GM19240 (cell line): Measurements from ENCODE around the gene NEB.
"Not testable (repeated sequence)": the region's sequence is repeated elsewhere in the genome, so short reads cannot be mapped to it uniquely, and the experiment has no call there.

Experiments
- DNase-seq: peaks from one replicate; pipeline ENCODE4 v3.0.0; 2011; ENCODE audit warnings: low spot score; ENCODE audit not compliant: insufficient read length

Gene NEB

DNA sequence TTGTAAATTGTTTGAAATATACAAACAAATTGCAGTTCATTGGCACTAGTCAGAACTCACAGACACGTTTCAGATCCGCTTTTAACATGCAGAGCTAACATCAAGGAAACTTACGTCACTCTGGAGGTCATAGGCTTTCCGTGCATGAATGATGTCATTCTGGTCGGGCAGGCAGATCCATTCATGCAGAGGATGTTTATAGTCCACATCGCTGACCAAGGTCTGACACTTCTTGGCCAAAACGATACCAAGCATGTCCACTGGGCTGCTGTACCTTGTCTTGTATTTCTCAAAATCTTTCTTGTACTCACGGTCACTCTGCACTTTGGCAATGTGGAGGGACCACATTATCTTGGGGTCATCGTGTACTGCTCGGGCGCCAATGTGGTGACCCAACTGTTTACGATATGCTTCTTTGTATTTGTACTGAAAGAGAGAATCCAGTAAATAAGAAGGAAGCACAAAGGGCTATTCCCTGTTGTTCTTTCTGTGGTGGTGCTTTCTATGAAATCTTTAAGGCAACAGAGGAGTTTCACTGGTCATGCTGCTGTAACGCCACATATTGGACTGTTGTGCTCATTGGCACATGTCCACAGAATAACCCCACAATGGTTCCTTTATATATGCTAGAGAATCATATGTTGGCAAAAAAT is 114.8 kb downstream of the NEB start:
- no peak for DNase-seq

DNA sequence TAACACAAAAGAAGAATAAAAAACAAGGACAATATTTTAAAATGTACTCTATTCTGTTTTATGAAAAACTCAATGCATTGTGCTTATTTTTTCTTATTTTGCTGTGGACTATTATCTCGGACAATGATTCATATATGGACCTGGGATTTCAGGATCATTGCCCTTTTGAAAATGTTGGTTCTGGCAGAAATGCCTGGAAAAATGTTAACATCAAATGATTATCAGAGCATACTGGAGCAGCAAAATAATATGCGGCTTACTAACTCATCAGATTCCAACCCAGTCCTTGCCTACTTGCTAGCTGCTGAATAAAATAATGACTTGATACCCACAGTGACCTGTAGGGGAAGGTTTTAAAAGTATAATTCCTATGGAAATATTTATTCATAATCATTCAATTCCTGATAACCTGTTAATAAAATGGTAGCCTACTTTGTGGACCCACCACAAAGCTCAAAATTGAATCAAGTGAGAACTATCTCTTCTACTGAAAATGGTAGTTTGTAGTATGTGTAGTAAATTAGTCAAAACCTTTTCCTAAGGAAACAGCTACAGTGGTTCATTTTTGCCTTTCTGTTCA is 117.4 kb downstream of the NEB start:
- DNase-seq, result no peak

DNA sequence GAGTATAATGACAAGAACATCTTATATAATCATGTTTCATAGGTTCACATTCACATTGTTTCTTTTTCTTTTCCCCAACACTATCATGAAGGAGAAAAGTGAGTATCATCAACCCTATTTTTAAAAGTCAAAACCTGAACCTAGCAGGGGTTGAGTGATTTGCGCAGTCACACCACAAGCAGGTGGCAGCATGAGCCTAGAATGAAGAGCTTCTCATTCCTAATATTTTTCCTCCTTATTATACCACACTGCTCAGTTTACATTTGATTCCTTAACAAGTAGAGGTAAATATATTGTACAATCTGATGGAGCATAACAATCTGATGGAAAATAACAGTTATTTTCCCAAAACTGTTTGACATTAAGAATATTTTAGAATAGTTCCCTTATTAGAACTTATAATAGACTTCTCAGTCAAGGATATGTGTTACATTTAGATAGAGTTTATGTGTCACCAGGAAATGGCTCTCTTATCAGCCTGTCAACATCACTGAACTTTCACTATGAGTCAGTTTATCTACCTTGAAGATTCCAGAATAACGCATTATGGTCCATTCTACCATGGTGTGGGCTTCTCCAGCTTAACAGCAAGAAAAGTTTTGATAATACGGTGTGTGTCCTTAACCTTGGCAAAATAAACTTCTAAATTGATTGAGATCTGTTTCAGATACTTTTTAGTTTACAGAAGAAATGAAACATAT is 119.5 kb downstream of the NEB start:
- DNase-seq, result no peak

DNA sequence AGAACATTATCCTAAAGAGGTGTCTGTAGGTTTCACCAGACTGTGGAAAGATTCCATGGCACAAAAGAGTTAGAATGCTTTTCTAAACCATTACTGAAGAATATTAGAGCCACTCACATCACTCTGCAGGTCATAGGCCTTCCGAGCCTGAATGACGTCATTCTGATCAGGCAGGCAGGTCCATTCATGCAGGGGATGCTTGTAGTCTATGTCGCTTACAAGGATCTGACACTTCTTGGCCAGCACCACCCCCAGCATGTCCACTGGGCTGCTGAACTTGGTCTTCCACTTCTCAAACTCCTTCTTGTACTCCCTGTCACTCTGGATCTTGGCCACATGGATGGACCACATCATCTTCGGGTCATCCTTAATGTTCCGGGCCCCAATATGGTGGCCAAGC is 120.1 kb downstream of the NEB start:
- DNase-seq, result no peak

DNA sequence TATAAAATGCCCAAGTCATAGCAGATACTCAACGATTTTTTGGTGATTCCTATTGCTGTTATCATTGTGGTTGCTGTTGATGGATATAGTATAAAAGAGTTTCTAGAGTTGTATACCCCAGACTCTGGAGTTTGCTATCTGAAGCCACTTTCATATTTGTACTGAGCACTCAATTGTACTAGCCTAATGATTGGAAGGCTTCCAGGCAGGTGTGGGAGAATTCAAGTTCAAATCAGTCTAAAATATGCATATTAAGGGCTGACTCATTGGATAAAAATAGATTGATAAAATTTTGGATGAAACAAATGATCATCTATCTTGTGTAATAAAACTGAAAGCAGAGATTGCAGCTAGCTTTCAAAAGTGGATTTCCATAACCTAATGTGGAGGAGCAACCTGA is 122.9 kb downstream of the NEB start:
- no peak for DNase-seq

DNA sequence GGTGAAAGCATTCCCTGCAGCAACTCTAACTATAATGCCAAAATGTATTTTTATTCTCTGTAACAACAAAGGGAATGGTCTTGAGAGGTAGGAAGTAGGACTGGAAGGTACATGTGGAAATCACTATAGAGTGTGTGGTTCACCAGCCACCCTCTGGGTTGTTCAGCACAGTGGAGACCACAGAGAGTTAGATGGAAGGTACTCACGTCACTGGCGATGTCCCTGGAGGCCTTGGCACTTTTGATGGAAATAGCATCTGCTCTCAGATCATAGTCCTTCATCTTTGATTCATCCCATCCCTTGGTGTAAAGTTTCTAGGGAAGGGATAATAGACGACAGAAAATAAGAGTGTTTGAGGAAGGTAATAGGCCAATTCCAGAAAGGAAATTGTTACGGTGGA is 124.0 kb downstream of the NEB start:
- no peak for DNase-seq

DNA sequence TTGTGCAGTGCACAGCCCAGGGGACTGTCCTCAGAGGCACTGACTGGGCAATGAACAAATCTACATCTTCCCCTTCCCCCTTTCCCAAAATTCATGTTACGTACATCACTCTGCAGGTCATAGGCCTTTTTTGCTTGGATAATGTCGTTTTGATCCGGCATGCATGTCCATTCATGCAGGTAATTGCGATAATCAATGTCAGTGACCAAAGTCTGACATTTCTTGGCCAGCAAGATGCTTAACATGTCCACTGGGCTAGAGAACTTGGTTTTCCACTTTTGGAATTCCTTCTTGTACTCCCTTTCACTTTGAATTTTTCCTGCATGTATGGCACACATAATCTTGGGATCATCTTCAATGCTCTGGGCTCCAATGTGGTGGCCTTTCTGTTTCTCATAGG is 124.6 kb downstream of the NEB start:
- no peak for DNase-seq

DNA sequence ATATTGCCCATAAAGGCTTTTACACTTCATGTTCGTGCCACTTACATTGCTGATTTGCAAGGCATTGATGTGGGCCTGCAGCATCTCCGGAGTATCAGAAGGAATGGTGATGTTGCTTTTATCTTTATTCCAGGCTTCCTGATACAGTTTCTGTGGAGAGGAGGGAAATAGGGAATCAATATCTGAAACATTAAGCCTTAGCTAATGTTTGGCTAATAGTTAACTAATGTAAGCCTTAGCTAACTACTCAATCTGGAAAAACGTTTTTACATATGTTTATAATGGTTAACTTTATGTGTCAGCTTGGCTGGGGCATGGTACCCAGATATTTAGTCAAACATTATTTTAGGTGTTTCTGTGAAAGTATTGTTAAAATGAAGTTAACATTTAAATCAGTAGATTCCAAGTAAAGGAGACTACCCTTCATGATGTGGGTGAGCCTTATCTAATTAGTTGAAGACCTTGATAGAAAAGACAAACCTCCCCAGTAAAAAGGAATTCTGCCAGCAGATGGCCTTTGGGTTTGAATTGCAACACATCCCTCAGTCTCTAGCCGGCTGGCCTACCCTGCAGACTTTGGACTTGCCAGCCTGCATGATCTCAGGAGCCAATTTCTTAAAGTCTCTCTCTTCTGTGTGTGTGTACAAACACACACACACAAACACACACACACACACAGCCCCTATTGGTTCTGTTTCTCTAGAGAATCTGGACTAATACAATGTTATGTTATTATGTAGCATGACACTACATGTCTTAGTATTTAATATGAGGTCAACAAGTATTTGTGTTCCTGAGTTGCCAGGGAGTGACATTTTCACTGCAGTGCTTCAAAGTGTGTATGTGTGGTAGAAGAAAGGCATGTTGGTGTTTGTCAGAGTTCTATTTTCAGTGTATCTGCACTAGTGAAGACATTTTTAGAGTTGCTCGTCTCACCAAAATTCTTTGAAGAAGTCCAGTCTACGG is 126.5 kb downstream of the NEB start:
- DNase-seq, result not testable (repeated sequence)

DNA sequence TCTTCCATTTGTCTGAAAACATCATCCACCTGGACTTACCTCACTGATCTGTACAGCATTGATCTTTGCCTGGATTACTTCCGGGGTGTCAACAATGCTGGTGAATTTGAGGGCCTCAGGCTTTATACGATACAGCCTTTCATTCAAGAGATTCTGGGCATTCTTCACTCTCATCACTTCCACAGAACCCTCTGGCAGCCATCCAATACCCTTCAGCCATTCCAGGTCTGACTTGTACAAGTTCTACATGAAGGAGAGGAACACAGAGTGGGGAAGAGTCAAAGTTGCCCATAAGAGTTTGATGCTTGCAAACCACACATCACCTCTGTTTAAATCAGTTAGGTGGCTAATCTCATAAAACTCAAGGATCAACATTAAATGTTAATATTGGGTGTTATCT is 130.7 kb downstream of the NEB start:
- not testable (repeated sequence) for DNase-seq

DNA sequence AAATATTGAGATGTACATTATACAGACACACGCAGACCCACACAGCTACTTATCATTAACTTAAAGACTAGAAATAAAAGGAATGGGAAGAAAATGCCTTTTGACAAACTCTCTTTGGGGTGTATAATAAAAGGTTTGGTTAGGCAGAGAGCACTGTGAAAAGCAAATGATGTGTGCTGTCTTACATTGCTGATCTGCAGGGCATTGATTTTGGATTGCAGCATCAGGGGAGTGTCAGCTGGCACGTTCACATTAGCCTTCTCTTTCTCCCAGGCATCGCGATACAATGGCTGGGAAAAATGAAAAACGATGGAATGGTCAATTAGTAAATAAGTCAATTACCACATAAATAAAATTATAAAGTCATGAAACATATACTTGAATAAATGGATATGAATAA is 131.9 kb downstream of the NEB start:
- DNase-seq, result not testable (repeated sequence)

DNA sequence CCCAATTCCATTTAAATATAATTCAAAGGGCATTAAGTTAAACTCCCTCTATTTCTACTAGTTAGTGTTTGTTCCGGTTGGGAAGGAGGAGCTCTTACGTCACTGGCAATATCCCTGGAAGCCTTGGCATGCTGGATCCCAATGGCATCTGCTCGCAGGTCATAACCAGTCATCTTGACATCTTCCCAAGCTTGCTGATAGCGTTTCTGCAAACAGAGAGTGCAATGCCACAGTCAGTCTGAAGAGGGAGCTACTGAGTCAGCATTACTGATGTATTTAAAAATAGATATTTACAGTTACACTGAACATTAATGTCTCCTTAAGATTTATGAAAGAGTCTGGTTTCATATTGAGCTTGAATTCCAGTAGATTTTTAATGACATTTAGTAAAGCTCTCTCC is 132.5 kb downstream of the NEB start:
- DNase-seq, result not testable (repeated sequence)

DNA sequence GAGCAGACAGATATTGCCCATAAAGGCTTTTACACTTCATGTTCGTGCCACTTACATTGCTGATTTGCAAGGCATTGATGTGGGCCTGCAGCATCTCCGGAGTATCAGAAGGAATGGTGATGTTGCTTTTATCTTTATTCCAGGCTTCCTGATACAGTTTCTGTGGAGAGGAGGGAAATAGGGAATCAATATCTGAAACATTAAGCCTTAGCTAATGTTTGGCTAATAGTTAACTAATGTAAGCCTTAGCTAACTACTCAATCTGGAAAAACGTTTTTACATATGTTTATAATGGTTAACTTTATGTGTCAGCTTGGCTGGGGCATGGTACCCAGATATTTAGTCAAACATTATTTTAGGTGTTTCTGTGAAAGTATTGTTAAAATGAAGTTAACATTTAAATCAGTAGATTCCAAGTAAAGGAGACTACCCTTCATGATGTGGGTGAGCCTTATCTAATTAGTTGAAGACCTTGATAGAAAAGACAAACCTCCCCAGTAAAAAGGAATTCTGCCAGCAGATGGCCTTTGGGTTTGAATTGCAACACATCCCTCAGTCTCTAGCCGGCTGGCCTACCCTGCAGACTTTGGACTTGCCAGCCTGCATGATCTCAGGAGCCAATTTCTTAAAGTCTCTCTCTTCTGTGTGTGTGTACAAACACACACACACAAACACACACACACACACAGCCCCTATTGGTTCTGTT is 137.2 kb downstream of the NEB start:
- DNase-seq, result not testable (repeated sequence)

DNA sequence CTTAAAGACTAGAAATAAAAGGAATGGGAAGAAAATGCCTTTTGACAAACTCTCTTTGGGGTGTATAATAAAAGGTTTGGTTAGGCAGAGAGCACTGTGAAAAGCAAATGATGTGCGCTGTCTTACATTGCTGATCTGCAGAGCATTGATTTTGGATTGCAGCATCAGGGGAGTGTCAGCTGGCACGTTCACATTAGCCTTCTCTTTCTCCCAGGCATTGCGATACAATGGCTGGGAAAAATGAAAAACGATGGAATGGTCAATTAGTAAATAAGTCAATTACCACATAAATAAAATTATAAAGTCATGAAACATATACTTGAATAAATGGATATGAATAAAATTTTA is 142.4 kb downstream of the NEB start:
- DNase-seq, result not testable (repeated sequence)

DNA sequence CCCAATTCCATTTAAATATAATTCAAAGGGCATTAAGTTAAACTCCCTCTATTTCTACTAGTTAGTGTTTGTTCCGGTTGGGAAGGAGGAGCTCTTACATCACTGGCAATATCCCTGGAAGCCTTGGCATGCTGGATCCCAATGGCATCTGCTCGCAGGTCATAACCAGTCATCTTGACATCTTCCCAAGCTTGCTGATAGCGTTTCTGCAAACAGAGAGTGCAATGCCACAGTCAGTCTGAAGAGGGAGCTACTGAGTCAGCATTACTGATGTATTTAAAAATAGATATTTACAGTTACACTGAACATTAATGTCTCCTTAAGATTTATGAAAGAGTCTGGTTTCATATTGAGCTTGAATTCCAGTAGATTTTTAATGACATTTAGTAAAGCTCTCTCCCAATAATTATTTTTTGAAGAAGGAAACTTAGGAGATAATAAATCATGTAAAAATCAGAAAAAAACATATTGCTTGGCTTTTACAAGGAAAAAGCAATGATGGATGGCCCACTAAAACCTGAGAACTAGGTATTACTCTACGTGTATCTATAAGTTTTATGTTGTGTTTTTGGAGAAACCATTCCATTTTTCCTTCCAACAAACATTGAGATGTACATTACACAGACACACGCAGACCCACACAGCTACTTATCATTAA is 142.9 kb downstream of the NEB start:
- not testable (repeated sequence) for DNase-seq

DNA sequence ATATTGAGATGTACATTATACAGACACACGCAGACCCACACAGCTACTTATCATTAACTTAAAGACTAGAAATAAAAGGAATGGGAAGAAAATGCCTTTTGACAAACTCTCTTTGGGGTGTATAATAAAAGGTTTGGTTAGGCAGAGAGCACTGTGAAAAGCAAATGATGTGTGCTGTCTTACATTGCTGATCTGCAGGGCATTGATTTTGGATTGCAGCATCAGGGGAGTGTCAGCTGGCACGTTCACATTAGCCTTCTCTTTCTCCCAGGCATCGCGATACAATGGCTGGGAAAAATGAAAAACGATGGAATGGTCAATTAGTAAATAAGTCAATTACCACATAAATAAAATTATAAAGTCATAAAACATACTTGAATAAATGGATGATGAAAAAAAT is 153.0 kb downstream of the NEB start:
- DNase-seq, result not testable (repeated sequence)

DNA sequence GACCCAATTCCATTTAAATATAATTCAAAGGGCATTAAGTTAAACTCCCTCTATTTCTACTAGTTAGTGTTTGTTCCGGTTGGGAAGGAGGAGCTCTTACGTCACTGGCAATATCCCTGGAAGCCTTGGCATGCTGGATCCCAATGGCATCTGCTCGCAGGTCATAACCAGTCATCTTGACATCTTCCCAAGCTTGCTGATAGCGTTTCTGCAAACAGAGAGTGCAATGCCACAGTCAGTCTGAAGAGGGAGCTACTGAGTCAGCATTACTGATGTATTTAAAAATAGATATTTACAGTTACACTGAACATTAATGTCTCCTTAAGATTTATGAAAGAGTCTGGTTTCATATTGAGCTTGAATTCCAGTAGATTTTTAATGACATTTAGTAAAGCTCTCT is 153.6 kb downstream of the NEB start:
- DNase-seq, result not testable (repeated sequence)

DNA sequence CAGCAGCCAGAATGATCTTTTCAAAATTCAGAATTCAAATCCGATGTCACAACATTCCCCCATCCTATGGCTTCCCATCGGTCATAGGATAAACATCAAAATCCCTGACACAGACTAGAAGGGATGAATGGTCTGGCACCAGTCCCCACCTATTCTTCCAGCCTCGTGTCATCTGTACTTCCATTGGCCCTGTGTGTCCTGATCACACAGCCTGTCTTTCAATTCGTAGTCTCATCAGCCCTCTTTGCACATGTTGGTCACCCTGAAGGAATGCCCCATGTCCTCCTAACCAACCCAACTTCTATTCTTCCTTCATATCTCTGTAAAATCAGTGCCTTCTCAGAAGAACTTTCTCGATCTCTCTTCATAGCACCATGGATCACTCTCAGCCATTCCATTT is 157.2 kb downstream of the NEB start:
- DNase-seq, result no peak

DNA sequence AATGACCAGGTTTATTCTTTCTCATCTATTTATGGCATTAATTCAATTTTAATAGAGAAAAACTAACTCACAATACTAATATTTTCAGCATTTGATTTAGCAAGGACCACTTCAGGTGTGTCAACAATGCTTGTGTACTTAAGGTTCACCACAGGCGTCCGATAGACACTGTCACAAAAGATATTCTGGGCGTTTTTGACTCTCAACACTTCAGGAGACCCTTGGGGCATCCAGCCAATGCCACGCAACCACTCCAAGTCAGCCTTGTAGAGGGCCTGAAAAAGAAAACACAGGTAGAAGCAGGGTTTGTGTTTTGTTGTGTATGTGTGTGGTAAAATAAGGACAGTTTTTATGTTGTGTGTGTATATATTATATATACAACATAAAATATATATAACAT is 158.2 kb downstream of the NEB start:
- no peak for DNase-seq

DNA sequence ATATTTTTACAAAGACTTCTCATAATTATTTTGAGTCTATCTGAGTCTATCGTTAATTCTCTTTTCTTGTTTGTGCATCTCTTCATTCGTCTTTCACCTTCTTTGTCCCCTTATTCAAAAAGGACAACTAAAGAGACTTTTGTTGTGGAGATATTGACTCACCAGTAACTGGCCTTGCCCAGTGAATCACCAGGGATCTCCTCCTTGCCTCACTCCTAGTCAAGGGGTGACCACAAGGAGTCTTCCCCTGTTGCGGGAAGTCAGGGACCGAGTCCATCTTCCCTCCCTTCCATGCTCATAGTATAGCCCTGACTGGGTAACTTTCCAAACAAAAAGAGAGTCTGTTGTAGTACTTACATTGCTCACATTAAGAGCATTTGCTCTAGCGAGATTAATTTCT is 158.9 kb downstream of the NEB start:
- no peak for DNase-seq

DNA sequence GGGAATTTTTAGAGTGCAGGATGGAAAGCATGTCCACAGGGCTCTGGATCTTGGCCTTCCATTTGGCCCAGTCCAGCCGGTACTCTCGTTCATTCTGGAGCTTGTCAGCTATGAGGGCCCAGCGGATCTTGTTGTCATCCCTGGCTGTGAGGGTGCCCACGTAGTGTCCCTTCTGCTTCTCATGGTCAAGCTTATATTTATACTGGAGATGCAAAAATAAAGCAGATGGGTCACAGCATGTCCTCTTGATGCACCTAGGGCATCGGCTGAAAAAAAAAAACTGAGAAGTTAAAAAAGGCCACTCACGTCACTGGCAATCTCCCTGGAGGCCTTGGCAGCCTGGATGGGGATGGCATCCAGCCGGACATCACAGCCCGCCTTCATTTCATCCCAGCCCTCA is 164.1 kb downstream of the NEB start:
- DNase-seq, result no peak

DNA sequence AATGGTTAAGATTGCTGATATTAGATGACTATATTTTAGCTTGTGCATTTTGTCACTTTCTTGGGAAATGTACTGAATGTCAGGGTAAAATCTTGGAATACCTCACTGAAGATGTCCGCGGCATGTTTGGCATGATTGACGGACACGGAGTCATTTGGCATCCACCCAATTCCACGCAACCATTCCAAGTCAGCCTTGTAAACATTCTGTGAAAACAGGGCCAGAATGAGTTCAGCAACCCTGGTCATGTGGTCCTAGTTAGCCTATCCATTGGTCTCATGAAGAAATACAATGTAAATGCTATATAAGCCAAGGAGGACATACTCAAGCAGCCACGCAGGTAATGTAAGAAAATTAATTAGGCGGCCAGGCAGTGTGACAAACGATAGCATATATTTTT is 165.1 kb downstream of the NEB start:
- DNase-seq, result no peak
